Endothelial cell (in vitro differentiated cells): ENCODE results near the gene SLN. TPM values are rescaled to one million over a fixed set of nuclear protein-coding genes. Genes with fewer than 3 reads are reported as not detected.

ENCODE experiments used
- DNase-seq: peaks from one replicate; pipeline ENCODE4 v3.0.0; 2021; ENCODE audit warnings: low spot score
- H3K27ac Mint-ChIP-seq: one replicate; pipeline ENCODE4 v1.8.0; 2021; ENCODE audit warnings: mixed read lengths, inconsistent platforms; ENCODE audit not compliant: unreplicated experiment
- H3K27me3 Mint-ChIP-seq: one replicate; pipeline ENCODE4 v1.8.0; 2021; ENCODE audit warnings: mild to moderate bottlenecking, moderate library complexity, mixed read lengths, inconsistent platforms; ENCODE audit not compliant: unreplicated experiment
- H3K36me3 Mint-ChIP-seq: one replicate; pipeline ENCODE4 v1.8.0; 2021; ENCODE audit warnings: mild to moderate bottlenecking, low read depth, mixed read lengths, inconsistent platforms; ENCODE audit not compliant: unreplicated experiment
- H3K4me1 Mint-ChIP-seq: one replicate; pipeline ENCODE4 v1.8.0; 2021; ENCODE audit warnings: mild to moderate bottlenecking, mixed read lengths, inconsistent platforms; ENCODE audit not compliant: unreplicated experiment
- H3K4me3 Mint-ChIP-seq: one replicate; pipeline ENCODE4 v1.8.0; 2021; ENCODE audit warnings: mild to moderate bottlenecking, mixed read lengths, inconsistent platforms; ENCODE audit not compliant: unreplicated experiment
- H3K9me3 Mint-ChIP-seq: one replicate; pipeline ENCODE4 v1.8.0; 2021; ENCODE audit warnings: mixed read lengths, inconsistent platforms; ENCODE audit not compliant: unreplicated experiment
- total RNA-seq: library from RNA; stranded (reverse); fragmentation: NEBNext Ultra II Directional; extraction: Animal tissue kit (Norgen Biotek cat#: 25700); gene quantifications from one replicate; pipeline ENCODE4 v1.2.1, GENCODE V29; 2021; ENCODE audit not compliant: unreplicated experiment
- TF ChIP-seq, protein P1 (sequence below): fragments of 200-600 bp; sonication (generic); IDR thresholded peaks from one replicate; pipeline ENCODE4 v1.5.0; 2021; ENCODE audit warnings: antibody characterized with exemption; ENCODE audit not compliant: unreplicated experiment

The SLN gene
- total RNA-seq, 1 donor from 2014 or later = not detected

DNA sequence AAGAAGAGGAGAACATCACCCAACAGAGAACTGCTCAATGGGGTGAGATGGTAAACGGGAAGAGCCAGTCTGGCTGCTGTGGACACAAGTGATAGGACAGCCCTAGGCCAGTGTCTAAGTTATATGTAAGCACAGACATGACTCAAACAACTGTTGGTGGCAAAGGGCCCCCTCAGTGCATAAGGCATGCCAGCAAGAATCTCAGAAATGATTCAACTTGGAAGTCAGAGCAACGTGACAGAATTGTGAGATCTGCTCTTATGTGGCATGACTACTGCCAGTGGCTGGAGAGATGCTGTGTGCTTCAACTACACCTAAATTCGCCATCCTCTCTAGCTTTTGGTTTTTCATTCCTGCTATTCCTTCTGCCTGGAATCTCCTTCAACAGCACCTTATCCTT is 7.4 kb downstream of the SLN start:
- Mint-ChIP-seq H3K4me1 (peaks cover 3% of the 10 kb centered on the region), H3K9me3 (no peaks in the 10 kb centered on the region), H3K36me3 (no peaks in the 10 kb centered on the region), H3K27ac (no peak overlapping the region), H3K27me3 (peaks cover 1% of the 10 kb centered on the region), H3K4me3 (no peak overlapping the region)
- TF ChIP-seq, protein P1, sequence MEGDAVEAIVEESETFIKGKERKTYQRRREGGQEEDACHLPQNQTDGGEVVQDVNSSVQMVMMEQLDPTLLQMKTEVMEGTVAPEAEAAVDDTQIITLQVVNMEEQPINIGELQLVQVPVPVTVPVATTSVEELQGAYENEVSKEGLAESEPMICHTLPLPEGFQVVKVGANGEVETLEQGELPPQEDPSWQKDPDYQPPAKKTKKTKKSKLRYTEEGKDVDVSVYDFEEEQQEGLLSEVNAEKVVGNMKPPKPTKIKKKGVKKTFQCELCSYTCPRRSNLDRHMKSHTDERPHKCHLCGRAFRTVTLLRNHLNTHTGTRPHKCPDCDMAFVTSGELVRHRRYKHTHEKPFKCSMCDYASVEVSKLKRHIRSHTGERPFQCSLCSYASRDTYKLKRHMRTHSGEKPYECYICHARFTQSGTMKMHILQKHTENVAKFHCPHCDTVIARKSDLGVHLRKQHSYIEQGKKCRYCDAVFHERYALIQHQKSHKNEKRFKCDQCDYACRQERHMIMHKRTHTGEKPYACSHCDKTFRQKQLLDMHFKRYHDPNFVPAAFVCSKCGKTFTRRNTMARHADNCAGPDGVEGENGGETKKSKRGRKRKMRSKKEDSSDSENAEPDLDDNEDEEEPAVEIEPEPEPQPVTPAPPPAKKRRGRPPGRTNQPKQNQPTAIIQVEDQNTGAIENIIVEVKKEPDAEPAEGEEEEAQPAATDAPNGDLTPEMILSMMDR = no peak
- DNase-seq = no peak

DNA sequence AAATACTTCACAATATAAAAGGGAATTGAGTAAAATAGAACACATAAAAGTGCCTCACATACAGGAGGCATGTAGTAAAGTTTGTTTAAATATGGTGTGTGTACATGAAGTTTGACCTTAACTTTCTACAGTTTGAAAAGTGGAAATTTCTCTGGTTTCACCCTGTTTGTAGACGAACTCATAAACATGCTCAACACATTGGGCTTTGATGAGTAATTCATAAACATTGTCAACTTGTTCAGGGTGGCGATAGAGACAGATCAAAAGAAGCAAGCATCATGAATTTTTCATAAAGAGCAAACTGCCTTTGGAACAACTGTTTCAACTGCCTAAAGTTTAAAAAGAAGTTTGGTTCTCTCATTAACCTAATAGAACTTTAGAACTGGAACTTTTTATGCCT is 9.1 kb downstream of the SLN start:
- H3K27ac Mint-ChIP-seq = no peak overlapping the region
- H3K27me3 Mint-ChIP-seq = peaks cover 1% of the 10 kb centered on the region
- TF ChIP-seq, protein P1 = no peak
- H3K4me1 Mint-ChIP-seq = peaks cover 2% of the 10 kb centered on the region
- H3K36me3 Mint-ChIP-seq = no peaks in the 10 kb centered on the region
- H3K4me3 Mint-ChIP-seq = no peak overlapping the region
- no peak for DNase-seq
- H3K9me3 Mint-ChIP-seq = no peaks in the 10 kb centered on the region

DNA sequence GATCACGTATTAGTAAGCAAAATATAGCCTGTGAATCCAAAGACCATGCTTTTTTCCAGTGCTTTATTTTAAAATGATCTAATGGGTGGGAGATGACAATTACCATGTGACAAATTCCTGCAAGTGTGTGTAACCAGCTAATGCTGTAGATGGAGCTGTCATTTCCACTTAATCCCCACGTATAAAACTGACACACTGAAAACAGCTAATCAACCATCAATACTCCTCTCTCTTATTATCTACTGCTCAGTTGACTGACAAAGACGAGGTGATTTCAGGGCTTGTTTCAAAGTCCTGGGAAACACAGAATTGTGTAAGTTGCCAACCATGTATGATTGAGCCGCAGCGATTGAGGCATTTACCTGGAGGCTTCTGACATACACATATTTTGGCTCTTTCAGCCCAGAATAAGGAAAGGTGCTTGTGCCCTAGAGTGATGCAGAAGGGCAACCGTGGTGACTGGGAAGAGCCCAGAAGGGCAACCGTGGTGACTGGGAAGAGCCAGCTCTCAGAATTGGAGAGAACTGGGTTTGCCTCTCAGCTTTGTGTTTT is 9.7 kb downstream of the SLN start:
- no peak for DNase-seq
- Mint-ChIP-seq H3K4me3 (no peak overlapping the region), H3K4me1 (no peaks in the 10 kb centered on the region), H3K27ac (no peak overlapping the region), H3K9me3 (no peaks in the 10 kb centered on the region), H3K27me3 (peaks cover 1% of the 10 kb centered on the region), H3K36me3 (no peaks in the 10 kb centered on the region)
- TF ChIP-seq, protein P1 = no peak

DNA sequence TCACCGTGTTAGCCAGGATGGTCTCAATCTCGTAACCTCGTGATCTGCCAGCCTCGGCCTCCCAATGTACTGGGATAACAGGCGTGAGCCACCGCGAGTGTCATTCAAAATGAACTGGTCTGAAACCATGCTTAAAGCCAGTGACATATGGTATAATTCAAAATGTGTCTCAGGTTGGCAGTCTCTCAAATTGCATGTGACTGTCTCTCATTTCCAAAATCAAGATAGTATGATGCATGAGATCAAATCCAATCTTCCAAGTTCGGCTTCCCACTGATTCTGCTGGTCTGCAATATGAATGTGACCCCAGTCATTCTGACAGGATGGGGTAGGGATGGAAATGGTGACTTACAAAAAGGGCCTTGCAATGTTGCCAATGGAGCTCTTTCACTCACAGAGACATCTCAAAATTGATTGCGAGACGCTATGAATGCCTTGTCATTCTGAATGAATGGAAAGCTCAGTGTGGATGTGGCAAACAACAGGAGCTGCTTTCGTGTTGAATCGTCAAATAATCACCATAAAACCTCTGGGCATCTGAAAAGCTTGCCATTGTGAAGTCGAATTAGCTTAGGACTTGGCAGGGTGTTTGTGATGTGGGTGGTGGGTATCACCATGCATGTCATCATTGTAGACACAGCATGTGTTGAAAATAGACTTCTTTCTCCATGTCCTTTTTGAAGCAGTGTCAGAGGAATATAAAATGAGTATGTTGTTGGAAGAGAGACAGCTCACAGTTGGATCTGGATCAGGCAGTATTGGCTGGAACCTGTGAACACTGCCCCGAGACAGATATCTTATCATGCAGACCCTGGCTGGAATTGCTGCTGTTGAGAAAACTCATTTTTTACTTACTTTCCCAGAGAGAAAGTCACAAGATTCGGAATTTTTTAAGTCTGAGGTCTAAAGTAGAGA is 12.2 kb downstream of the SLN start:
- no peaks in the 10 kb centered on the region for H3K36me3 Mint-ChIP-seq
- DNase-seq = no peak
- no peaks in the 10 kb centered on the region for H3K4me1 Mint-ChIP-seq
- H3K27me3 Mint-ChIP-seq = no peaks in the 10 kb centered on the region
- TF ChIP-seq, protein P1 = no peak
- no peak overlapping the region for H3K27ac Mint-ChIP-seq
- H3K4me3 Mint-ChIP-seq = no peak overlapping the region
- H3K9me3 Mint-ChIP-seq = no peaks in the 10 kb centered on the region

DNA sequence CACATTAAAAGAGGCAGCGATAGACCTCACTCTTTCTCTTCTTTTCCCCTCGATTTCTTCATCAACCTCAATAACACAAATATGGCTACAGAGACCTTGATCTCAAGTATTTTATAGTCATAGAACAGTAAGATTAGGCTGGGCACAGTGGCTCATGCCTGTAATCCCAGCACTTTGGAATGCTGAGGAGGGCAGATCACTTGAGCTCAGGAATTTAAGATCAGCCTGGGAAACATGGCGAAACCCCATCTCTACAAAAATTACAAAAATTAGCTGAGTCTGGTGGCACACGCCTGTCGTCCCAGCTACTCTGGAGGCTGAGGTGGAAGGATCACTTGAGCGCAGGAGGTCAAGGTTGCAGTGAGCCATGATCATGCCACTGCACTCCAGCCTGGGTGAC is 14.6 kb downstream of the SLN start:
- H3K9me3 Mint-ChIP-seq = no peaks in the 10 kb centered on the region
- no peaks in the 10 kb centered on the region for H3K27me3 Mint-ChIP-seq
- no peaks in the 10 kb centered on the region for H3K36me3 Mint-ChIP-seq
- no peak overlapping the region for H3K4me3 Mint-ChIP-seq
- H3K4me1 Mint-ChIP-seq = no peaks in the 10 kb centered on the region
- H3K27ac Mint-ChIP-seq = no peak overlapping the region
- no peak for DNase-seq
- TF ChIP-seq, protein P1 = no peak
